GM18507 (cell line): Measurements from ENCODE around the gene HTR1A.

Source experiments
- DNase-seq: peaks from one replicate; pipeline ENCODE4 v3.0.0; 2011; ENCODE audit warnings: low read depth; ENCODE audit not compliant: insufficient read length; ENCODE audit errors: extremely low spot score
- FAIRE-seq: peaks from 2 replicates; lab custom pipeline; 2011; peaks lifted over from hg19 to GRCh38; lab: Jason Lieb, UNC

Gene HTR1A

DNA sequence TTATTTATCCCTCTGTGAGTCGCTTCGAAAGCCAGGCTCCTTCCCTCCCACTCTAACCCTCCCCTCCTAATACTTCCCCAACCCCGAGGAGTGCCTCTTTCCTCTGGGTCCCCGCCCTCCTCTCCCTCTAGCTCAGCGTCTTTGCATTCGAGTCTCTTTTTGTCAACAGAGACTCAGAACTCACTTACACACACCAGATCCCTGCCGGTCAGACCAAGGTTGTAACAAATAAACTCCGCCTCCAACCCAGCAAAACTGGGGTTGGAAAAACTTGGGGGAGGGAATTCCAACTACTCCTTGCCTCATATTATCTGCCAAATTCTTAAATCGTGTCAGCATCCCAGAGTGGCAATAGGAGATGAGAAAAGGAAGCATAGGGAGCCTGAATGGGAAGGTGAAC is at the start of gene HTR1A:
HTR1A (minus strand) TSS at position 167 of the 400 bp plus-strand sequence. CDS start 726 bp downstream, outside the sequence.
- FAIRE-seq: no peak

GRCh38 chr5:64003966-64004365 is 41.7 kb upstream of the HTR1A start:
- no peak for FAIRE-seq
- no peak for DNase-seq

More for the DNA sequence above, at the start of gene HTR1A:
- no peak for DNase-seq

GRCh38 chr5:64000096-64000495 is 37.9 kb upstream of the HTR1A start:
- DNase-seq: no peak
- FAIRE-seq: no peak

GRCh38 chr5:63987053-63987452 is 24.8 kb upstream of the HTR1A start:
- DNase-seq (no peak), FAIRE-seq (no peak)

GRCh38 chr5:63981864-63982263 is 19.6 kb upstream of the HTR1A start:
- FAIRE-seq: no peak

DNA sequence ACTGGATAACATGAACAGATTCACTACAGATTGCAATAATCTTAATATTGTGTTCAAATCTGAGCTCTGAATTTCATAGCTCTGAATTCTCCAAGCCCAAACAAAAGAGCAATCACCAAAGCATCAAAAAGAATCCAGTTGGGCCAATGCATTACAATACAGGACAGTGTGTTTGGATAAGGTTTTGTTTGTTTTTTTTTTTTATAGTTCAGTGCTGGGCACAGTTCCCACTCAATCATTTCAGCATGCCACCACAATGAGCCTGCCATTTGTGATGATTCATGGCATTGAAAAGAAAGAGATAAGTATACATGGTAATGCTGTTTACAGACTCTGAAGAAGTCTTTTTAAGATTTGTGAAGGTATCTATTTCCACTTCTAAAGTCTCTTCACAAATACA is 1.7 kb upstream of the HTR1A start:
- no peak for DNase-seq
- FAIRE-seq: no peak

More at GRCh38 chr5:63981864-63982263, 19.6 kb upstream of the HTR1A start:
- no peak for DNase-seq

DNA sequence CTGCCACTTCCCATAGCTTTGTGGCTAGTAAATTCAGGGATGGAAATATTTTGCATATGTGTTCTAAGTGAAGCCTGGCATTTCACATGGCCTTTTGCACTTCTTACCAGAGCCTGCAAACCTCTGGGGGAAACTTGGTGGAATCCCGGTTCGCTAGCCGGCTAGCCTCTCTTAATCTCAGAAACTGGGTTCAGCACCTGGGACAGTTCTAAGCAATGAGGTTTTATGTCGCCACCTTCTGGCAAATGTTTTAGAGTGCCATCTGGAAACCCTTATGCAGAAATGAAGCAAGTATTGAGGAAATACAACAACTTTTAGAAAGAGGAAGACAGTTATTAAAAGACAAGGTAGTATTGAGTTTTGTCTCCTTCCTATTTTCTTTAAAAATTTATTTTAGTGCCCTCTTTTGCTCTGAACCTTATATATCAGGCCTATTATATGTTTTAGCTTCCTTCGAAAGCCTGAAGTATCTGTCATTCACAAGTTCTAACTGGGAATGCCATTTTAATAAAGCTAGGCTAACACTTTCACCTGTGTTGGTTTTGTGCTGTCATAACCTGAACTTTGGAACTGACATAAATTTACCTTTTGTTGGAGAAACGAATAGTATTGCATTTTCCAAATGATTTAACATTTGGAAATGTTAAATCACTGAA is 963 bp upstream of the HTR1A start:
- peak; percentile 73 for FAIRE-seq

DNA sequence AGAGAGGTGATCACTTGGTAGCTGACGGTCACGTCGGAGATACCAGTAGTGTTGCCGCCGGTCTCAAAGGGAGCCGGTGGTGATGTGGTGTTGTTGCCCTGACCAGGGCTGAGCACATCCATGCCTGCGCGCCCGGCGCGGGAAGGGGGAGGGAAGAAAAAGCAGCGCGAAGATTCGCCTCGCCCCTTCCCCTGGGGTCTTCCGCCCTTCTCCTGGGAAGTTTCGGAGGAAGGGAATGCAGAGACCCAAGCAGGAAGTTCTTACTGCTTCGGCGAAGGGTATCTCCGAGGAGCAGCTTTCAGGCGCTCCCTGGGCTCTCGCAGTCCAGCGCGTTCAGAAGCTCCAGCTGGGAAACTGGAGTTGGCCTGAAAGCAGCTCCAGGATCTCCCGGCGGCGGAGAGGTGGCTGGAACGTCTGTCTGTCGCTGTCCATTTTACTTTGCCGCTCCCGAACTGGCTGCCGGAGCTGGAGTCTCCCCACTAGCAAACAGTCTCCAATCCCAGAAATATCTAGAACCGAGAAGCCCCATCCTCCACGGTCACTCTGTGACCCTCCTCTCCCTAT is 565 bp downstream of the HTR1A start:
- FAIRE-seq (no peak), DNase-seq (no peak)

More for the DNA sequence above, 963 bp upstream of the HTR1A start:
- DNase-seq: no peak

DNA sequence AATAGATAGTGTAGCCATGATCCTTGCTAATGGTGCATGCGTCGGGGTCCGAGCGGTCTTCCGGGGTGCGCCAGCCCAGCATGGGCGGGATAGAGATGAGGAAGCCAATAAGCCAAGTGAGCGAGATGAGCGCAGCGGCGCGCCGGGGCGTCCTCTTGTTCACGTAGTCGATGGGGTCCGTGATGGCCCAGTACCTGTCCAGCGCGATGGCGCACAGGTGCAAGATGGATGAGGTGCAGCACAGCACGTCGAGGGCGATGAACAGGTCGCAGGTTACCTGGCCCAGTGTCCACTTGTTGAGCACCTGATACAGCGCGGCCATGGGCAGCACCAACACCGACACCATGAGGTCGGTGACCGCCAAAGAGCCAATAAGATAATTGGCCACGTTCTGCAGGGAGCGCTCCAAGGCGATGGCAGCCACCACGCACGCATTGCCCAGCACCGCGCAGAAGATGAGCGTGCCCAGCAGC is 1.1 kb downstream of the HTR1A start:
- DNase-seq (no peak), FAIRE-seq (no peak)

GRCh38 chr5:63960646-63961045 is 1.6 kb downstream of the HTR1A start:
- no peak for FAIRE-seq
- no peak for DNase-seq

GRCh38 chr5:63959177-63959982 is 2.9 kb downstream of the HTR1A start:
- DNase-seq: no peak
- no peak for FAIRE-seq

DNA sequence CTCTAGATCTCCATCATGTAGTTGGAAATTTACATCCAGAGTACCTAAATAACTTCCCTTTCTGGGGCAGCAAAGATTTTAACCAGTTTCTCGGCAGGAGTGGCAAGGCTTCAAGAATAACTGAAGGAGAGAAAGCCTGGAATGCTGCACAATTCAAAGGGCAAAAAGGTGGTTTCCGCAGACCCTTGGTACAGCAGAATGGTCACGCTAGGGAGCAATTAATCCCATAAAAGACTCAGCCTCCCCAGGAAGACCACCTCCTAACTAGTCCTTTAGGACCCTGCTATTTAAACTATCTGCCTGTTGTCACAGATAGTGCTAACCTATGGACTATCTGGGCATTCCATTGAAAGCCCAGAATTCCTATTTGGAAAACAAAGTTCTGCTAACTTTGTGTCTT is 3.6 kb downstream of the HTR1A start:
- no peak for FAIRE-seq

DNA sequence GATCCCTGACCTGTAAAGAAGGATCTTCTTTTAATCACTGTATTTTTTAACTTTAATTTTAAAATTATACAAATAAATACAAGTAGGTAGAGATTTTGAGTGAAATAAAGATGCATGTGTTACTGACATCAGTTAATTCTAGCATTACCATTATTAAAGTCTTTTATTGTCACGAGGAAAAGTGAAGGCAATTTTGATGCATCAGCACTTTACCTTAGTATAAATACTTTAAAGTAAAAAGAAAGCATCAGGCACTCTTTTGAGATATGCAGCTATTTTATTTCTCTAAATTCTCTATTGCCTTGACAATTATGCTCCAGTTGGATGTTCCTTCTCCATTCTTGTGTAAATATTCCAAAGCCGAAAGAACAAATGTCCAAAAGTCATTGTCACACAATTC is 4.6 kb downstream of the HTR1A start:
- DNase-seq (no peak), FAIRE-seq (no peak)

More for the DNA sequence above, 3.6 kb downstream of the HTR1A start:
- DNase-seq: no peak

DNA sequence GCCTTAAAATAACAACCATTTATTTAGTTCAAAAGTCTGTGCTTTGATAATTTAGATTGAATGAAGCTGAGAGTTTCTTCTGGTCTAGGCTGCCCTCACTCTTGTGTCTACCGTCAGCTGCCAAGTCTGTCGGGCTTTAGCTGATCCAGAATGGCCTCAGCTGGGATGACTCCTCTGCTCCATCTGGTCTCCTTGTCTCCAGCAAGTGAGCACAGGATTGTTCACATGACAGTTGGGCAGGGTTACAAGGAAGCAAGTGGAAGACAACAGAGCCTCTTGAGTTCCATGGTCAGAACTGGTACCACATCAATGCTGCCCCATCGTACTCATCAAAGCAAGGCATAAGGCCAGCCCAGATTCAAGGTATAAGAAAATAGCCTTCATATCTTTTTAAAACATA is 9.0 kb downstream of the HTR1A start:
- DNase-seq (no peak), FAIRE-seq (no peak)

GRCh38 chr5:63935103-63935502 is 27.1 kb downstream of the HTR1A start:
- no peak for FAIRE-seq
- DNase-seq: no peak

- DNase-seq: no peak
- no peak for FAIRE-seq
Observed at GRCh38 chr5:63931836-63932235, 30.4 kb downstream of the HTR1A start.

- no peak for DNase-seq
- no peak for FAIRE-seq
Observed at GRCh38 chr5:63928451-63928850, 33.8 kb downstream of the HTR1A start.

- FAIRE-seq (no peak), DNase-seq (no peak)
Observed at GRCh38 chr5:63923914-63924313, 38.3 kb downstream of the HTR1A start.

GRCh38 chr5:63919763-63920478 is 42.3 kb downstream of the HTR1A start:
- DNase-seq (no peak), FAIRE-seq (no peak)

- DNase-seq: no peak
- no peak for FAIRE-seq
Observed at GRCh38 chr5:63916786-63917185, 45.5 kb downstream of the HTR1A start.
